NCI-H2171 treated with DMSO at 0.1 percent for 48 hours (cell line): ENCODE measurements around the gene PEMT.
A peak's percentile ranks its signal among the peaks of the same experiment; 100 is the strongest.

Experiments
- DNase-seq: peaks from one replicate; lab custom pipeline; 2025; lab: John Stamatoyannopoulos, UW

PEMT gene

GRCh38 chr17:17605083-17605728, 13.7 kb upstream of the PEMT start:
- DNase-seq = no peak

- DNase-seq = no peak
These were observed 12.4 kb upstream of the PEMT start for GRCh38 chr17:17603895-17604225.

GRCh38 chr17:17603178-17603894, 11.8 kb upstream of the PEMT start:
- peak; percentile 21 for DNase-seq

- DNase-seq = no peak
These were observed 8.5 kb upstream of the PEMT start for GRCh38 chr17:17599965-17600364.

GRCh38 chr17:17598003-17598402, 6.5 kb upstream of the PEMT start:
- DNase-seq = no peak

GRCh38 chr17:17595755-17596154, 4.2 kb upstream of the PEMT start:
- DNase-seq = no peak

- DNase-seq = no peak
These were observed 1.7 kb upstream of the PEMT start for GRCh38 chr17:17593222-17593620.

- no peak for DNase-seq
These were observed 589 bp downstream of the PEMT start for GRCh38 chr17:17590883-17591354.

GRCh38 chr17:17590141-17590751, 1.3 kb downstream of the PEMT start:
- DNase-seq = no peak

GRCh38 chr17:17587614-17588337, 3.7 kb downstream of the PEMT start:
- no peak for DNase-seq

- no peak for DNase-seq
These were observed 9.1 kb downstream of the PEMT start for GRCh38 chr17:17582372-17582771.

GRCh38 chr17:17581509-17581908, 10.0 kb downstream of the PEMT start:
- no peak for DNase-seq

- DNase-seq = peak; percentile 34
These were observed 10.6 kb downstream of the PEMT start for GRCh38 chr17:17580662-17581470.

- DNase-seq = no peak
These were observed 11.8 kb downstream of the PEMT start for GRCh38 chr17:17579691-17580090.

- DNase-seq = no peak
These were observed 14.1 kb downstream of the PEMT start for GRCh38 chr17:17577373-17577772.

- no peak for DNase-seq
These were observed 14.7 kb downstream of the PEMT start for GRCh38 chr17:17576772-17577234.

GRCh38 chr17:17575360-17576251, 15.9 kb downstream of the PEMT start:
- DNase-seq = no peak

- DNase-seq = no peak
These were observed 17.6 kb downstream of the PEMT start for GRCh38 chr17:17573912-17574311.

GRCh38 chr17:17572010-17572785, 19.3 kb downstream of the PEMT start:
- no peak for DNase-seq
